Thoracic aorta (tissue), 2 donors: Measurements from ENCODE around the gene LMO7. TPM values are rescaled to one million over a fixed set of nuclear protein-coding genes. Genes with fewer than 3 reads are reported as not detected.

ENCODE experiments used
- ATAC-seq: fragments of 150-250 bp; one replicate; pipeline ENCODE4 v1.8.0; 2017; ENCODE audit warnings: low read depth; ENCODE audit not compliant: insufficient number of reproducible peaks, low FRiP score
- DNase-seq: peaks from one replicate; pipeline ENCODE4 v3.0.0-alpha.2; 2020; ENCODE audit warnings: low spot score
- H3K27ac ChIP-seq, 2 donors: fragments of 200-600 bp; sonication (generic); 1 replicate in 1 of 2; 2 replicates in 1 of 2; pipeline ENCODE4 v1.5.1; 2016; ENCODE audit warnings: mild to moderate bottlenecking in 2 of 2, moderate library complexity in 2 of 2
- H3K27me3 ChIP-seq: fragments of 200-600 bp; sonication (generic); replicated peaks from 2 replicates; pipeline ENCODE4 v1.6.0; 2016; ENCODE audit warnings: mild to moderate bottlenecking; ENCODE audit not compliant: insufficient read depth
- H3K36me3 ChIP-seq: fragments of 200-600 bp; sonication (generic); one replicate; pipeline ENCODE4 v1.5.1; 2016
- H3K4me1 ChIP-seq, 2 donors: fragments of 200-600 bp; sonication (generic); 1 replicate in 1 of 2; 2 replicates in 1 of 2; pipeline versions ENCODE4 v1.5.1 to v1.6.0; 2016; ENCODE audit warnings: low read depth in 2 of 2, mild to moderate bottlenecking in 1 of 2; ENCODE audit not compliant: control insufficient read depth in 1 of 2
- H3K4me3 ChIP-seq: fragments of 200-600 bp; sonication (generic); 2 replicates; pipeline ENCODE4 v1.5.1; 2016; ENCODE audit warnings: mild to moderate bottlenecking
- H3K9me3 ChIP-seq: fragments of 200-600 bp; sonication (generic); 2 replicates; pipeline ENCODE4 v1.5.1; 2016
- total RNA-seq, 2 donors: library from RNA; depleted of rRNA; stranded (reverse); fragments of >200 nt; gene quantifications; one replicate each; pipeline versions ENCODE4 v1.1.0 to v1.2.3, GENCODE V29; 2016
- TF ChIP-seq, protein P1 (sequence below): fragments of 200-600 bp; sonication (generic); IDR thresholded peaks from one replicate; pipeline ENCODE4 v1.5.1; 2019; ENCODE audit warnings: antibody characterized with exemption

Gene LMO7
- total RNA-seq, 2 donors from 2014 or later = 76.3 to 89.9 TPM

- ATAC-seq (peak; percentile 91), DNase-seq (no peak)
- H3K27me3 ChIP-seq = no peaks in the 10 kb centered on the region
These were observed 240.3 kb downstream of the LMO7 start for GRCh38 chr13:75876142-75877050.

DNA sequence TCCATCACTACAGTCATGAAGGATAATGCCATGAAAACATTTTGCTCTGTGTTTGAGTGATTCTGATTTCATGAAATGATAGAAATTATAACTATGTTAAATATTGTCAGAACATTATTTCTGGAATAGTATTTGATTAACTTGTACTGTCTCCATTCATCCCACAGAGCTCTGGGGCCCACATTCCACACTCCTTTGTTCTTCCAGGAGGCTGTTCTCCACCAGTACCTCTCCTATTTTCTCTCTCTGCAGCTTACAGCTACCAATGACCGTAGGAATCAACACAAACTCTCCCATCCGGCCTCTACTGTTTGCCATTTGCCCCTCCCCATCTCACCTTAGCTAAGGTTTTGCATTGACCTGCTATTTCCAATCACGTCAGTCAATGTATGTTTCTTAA is 240.9 kb downstream of the LMO7 start:
- peaks cover 0 to 4% of the 10 kb centered on the region in 2 donors for H3K4me1 ChIP-seq
- no peaks in the 10 kb centered on the region for H3K36me3 ChIP-seq
- ATAC-seq = no peak
- H3K27ac ChIP-seq = no peak overlapping the region
- H3K9me3 ChIP-seq = no peaks in the 10 kb centered on the region
- no peak overlapping the region for H3K4me3 ChIP-seq
- no peaks in the 10 kb centered on the region for H3K27me3 ChIP-seq
- DNase-seq = no peak
- TF ChIP-seq, protein P1, sequence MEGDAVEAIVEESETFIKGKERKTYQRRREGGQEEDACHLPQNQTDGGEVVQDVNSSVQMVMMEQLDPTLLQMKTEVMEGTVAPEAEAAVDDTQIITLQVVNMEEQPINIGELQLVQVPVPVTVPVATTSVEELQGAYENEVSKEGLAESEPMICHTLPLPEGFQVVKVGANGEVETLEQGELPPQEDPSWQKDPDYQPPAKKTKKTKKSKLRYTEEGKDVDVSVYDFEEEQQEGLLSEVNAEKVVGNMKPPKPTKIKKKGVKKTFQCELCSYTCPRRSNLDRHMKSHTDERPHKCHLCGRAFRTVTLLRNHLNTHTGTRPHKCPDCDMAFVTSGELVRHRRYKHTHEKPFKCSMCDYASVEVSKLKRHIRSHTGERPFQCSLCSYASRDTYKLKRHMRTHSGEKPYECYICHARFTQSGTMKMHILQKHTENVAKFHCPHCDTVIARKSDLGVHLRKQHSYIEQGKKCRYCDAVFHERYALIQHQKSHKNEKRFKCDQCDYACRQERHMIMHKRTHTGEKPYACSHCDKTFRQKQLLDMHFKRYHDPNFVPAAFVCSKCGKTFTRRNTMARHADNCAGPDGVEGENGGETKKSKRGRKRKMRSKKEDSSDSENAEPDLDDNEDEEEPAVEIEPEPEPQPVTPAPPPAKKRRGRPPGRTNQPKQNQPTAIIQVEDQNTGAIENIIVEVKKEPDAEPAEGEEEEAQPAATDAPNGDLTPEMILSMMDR = no peak

More at GRCh38 chr13:75876142-75877050, 240.3 kb downstream of the LMO7 start:
- H3K4me1 ChIP-seq = peaks cover 0 to 4% of the 10 kb centered on the region in 2 donors
- no peak overlapping the region for H3K27ac ChIP-seq
- no peaks in the 10 kb centered on the region for H3K9me3 ChIP-seq
- H3K4me3 ChIP-seq = no peak overlapping the region
- H3K36me3 ChIP-seq = no peaks in the 10 kb centered on the region
- TF ChIP-seq, protein P1 = peak; percentile 95

DNA sequence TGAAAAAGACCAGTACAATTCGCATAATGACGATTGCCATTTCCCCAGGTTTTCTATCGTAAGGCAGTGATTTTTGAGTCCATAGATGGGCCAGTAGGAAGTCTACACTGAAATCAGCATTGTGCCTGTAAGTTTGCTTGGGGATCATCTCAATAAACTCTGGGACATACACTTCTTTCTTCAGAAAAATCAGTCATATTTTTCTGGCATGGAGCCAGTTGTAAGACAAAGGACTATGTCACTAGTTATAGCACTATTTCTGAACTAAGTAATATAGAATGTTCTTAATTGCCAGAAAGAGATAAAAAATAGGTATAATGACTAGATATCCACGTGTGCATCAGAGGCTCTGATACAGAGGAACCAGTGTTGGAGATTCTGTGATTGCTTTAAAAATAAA is 243.5 kb downstream of the LMO7 start:
- no peak for ATAC-seq
- no peak overlapping the region for H3K27ac ChIP-seq
- H3K9me3 ChIP-seq = no peaks in the 10 kb centered on the region
- H3K4me3 ChIP-seq = no peak overlapping the region
- DNase-seq = no peak
- no peaks in the 10 kb centered on the region for H3K36me3 ChIP-seq
- H3K27me3 ChIP-seq = no peaks in the 10 kb centered on the region
- TF ChIP-seq, protein P1 = no peak
- peaks cover 0 to 4% of the 10 kb centered on the region in 2 donors for H3K4me1 ChIP-seq

GRCh38 chr13:75881109-75881775 is 245.1 kb downstream of the LMO7 start:
- Histone ChIP-seq H3K4me3 (no peak overlapping the region), H3K27ac (no peak overlapping the region), H3K27me3 (no peaks in the 10 kb centered on the region), H3K36me3 (no peaks in the 10 kb centered on the region), H3K4me1 (peaks cover 0 to 4% of the 10 kb centered on the region in 2 donors), H3K9me3 (no peaks in the 10 kb centered on the region)
- no peak for DNase-seq
- TF ChIP-seq, protein P1 = no peak
- ATAC-seq = no peak

GRCh38 chr13:75882261-75882660 is 246.1 kb downstream of the LMO7 start:
- DNase-seq (no peak), ATAC-seq (no peak)
- H3K27me3 ChIP-seq = no peaks in the 10 kb centered on the region
- no peaks in the 10 kb centered on the region for H3K4me1 ChIP-seq
- TF ChIP-seq, protein P1 = no peak
- H3K4me3 ChIP-seq = no peak overlapping the region
- no peak overlapping the region for H3K27ac ChIP-seq
- H3K36me3 ChIP-seq = no peaks in the 10 kb centered on the region
- H3K9me3 ChIP-seq = no peaks in the 10 kb centered on the region
